DND-41 (cell line): ENCODE results near the gene EFCAB10.

Experiments
- ATAC-seq: fragments of 200-7000 bp; cut with Tn5 transposase; 3 replicates; pipeline ENCODE4 v1.9.1; 2021; ENCODE audit warnings: low read depth; ENCODE audit not compliant: insufficient read depth
- DNase-seq: peaks from one replicate; pipeline ENCODE4 v3.0.0-alpha.2; 2020
- H2AFZ ChIP-seq: 2 replicates; pipeline ENCODE4 v1.6.0; 2012; ENCODE audit warnings: low read depth, low read length
- H3K27ac ChIP-seq: 2 replicates; pipeline ENCODE4 v1.5.1; 2012; ENCODE audit warnings: low read length, inconsistent platforms
- H3K27me3 ChIP-seq: fragments of 200-600 bp; sonication (generic); 2 replicates; pipeline ENCODE4 v1.6.0; 2012; ENCODE audit warnings: low read length, mild to moderate bottlenecking, inconsistent platforms; ENCODE audit not compliant: insufficient read depth, poor library complexity
- H3K36me3 ChIP-seq: 2 replicates; pipeline ENCODE4 v1.5.1; 2012; ENCODE audit warnings: low read length, inconsistent platforms; ENCODE audit not compliant: insufficient read depth
- H3K4me1 ChIP-seq: 2 replicates; pipeline ENCODE4 v1.5.1; 2012; ENCODE audit warnings: mild to moderate bottlenecking, low read length; ENCODE audit not compliant: insufficient read depth
- H3K4me2 ChIP-seq: 2 replicates; pipeline ENCODE4 v1.6.0; 2012; ENCODE audit warnings: mild to moderate bottlenecking, moderate library complexity, low read length, inconsistent platforms; ENCODE audit not compliant: insufficient read depth
- H3K4me3 ChIP-seq, 2 experiments: fragments of 200-600 bp in 1 of 2; shearing (Covaris generic) in 1 of 2; 2 replicates each; pipeline ENCODE4 v1.5.1; 2012 to 2016; ENCODE audit warnings: inconsistent platforms in 2 of 2, low read length in 2 of 2, mild to moderate bottlenecking in 2 of 2, low read depth in 1 of 2, moderate library complexity in 1 of 2
- H3K79me2 ChIP-seq: 2 replicates; pipeline ENCODE4 v1.6.0; 2012; ENCODE audit warnings: low read length, inconsistent platforms; ENCODE audit not compliant: insufficient read depth
- H3K9ac ChIP-seq: 2 replicates; pipeline ENCODE4 v1.6.0; 2012; ENCODE audit warnings: low read depth, mild to moderate bottlenecking, inconsistent platforms, low read length, moderate library complexity
- H3K9me3 ChIP-seq: 2 replicates; pipeline ENCODE4 v1.5.1; 2012; ENCODE audit warnings: low read length, moderate library complexity, mild to moderate bottlenecking, inconsistent platforms; ENCODE audit not compliant: insufficient read depth, severe bottlenecking
- H4K20me1 ChIP-seq: 2 replicates; pipeline ENCODE4 v1.6.0; 2012; ENCODE audit warnings: low read length; ENCODE audit not compliant: insufficient read depth
- CTCF ChIP-seq: IDR thresholded peaks from 2 replicates; pipeline ENCODE4 v1.5.1; 2012; ENCODE audit warnings: borderline replicate concordance, low read length, moderate library complexity, mild to moderate bottlenecking; ENCODE audit not compliant: poor library complexity, severe bottlenecking; ENCODE audit errors: extremely low read depth
- EZH2 ChIP-seq: IDR thresholded peaks from 3 replicates; pipeline ENCODE4 v1.6.1; 2012; ENCODE audit warnings: borderline replicate concordance, low read depth, mild to moderate bottlenecking, moderate library complexity, low read length, inconsistent platforms; ENCODE audit not compliant: severe bottlenecking

EFCAB10 gene

GRCh38 chr7:105591522-105591921 is 10.2 kb upstream of the EFCAB10 start:
- no peak overlapping the region for H3K4me2 ChIP-seq
- ATAC-seq (no peak), DNase-seq (no peak)
- no peaks in the 10 kb centered on the region for H3K36me3 ChIP-seq
- no peaks in the 10 kb centered on the region for H3K9me3 ChIP-seq
- H3K4me1 ChIP-seq, result peaks cover 14% of the 10 kb centered on the region
- H3K27ac ChIP-seq, result no peak overlapping the region
- H3K79me2 ChIP-seq, result no peaks in the 10 kb centered on the region
- no peak overlapping the region for H2AFZ ChIP-seq
- TF ChIP-seq CTCF, result no peak
- no peak for TF ChIP-seq EZH2
- no peak overlapping the region for H3K9ac ChIP-seq
- H3K4me3 ChIP-seq, result no peak overlapping the region
- H3K27me3 ChIP-seq, result no peaks in the 10 kb centered on the region
- no peaks in the 10 kb centered on the region for H4K20me1 ChIP-seq

GRCh38 chr7:105590793-105591192 is 9.5 kb upstream of the EFCAB10 start:
- Histone ChIP-seq H2AFZ (no peak overlapping the region), H3K27me3 (no peaks in the 10 kb centered on the region), H3K4me3 (no peak overlapping the region), H3K4me1 (peaks cover 14% of the 10 kb centered on the region), H4K20me1 (no peaks in the 10 kb centered on the region), H3K9ac (no peak overlapping the region), H3K79me2 (no peaks in the 10 kb centered on the region), H3K9me3 (no peaks in the 10 kb centered on the region), H3K4me2 (no peak overlapping the region), H3K36me3 (no peaks in the 10 kb centered on the region), H3K27ac (no peak overlapping the region)
- ATAC-seq (no peak), DNase-seq (no peak)
- TF ChIP-seq EZH2 (no peak), CTCF (no peak)

GRCh38 chr7:105589356-105590077 is 8.2 kb upstream of the EFCAB10 start:
- Histone ChIP-seq H3K9ac (no peak overlapping the region), H3K79me2 (no peaks in the 10 kb centered on the region), H3K9me3 (no peaks in the 10 kb centered on the region), H2AFZ (peak overlapping the region; percentile 17; the same call in 1 of the 2 replicates), H3K4me2 (no peak overlapping the region), H3K27ac (no peak overlapping the region), H4K20me1 (no peaks in the 10 kb centered on the region), H3K4me1 (peaks cover 14% of the 10 kb centered on the region), H3K36me3 (no peaks in the 10 kb centered on the region), H3K27me3 (no peaks in the 10 kb centered on the region), H3K4me3 (no peak overlapping the region)
- TF ChIP-seq EZH2, result no peak
- TF ChIP-seq CTCF, result peak; percentile 93
- DNase-seq, result peak; percentile 74
- peak; percentile 98 for ATAC-seq
